Large intestine (tissue), 3 donors: Measurements from ENCODE around the gene SP7. TPM values are rescaled to one million over a fixed set of nuclear protein-coding genes. Genes with fewer than 3 reads are reported as not detected.
A peak's percentile ranks its signal among the peaks of the same experiment; 100 is the strongest.
"Not testable (repeated sequence)": the region's sequence is repeated elsewhere in the genome, so short reads cannot be mapped to it uniquely, and the experiment has no call there.

Experiments used
- DNase-seq, 2 donors: peaks; one replicate each; pipeline versions ENCODE4 v3.0.0 to v3.0.0-alpha.2; 2013
- H3K27ac ChIP-seq: one replicate; pipeline ENCODE4 v1.5.1; 2013; ENCODE audit warnings: low read length
- H3K27me3 ChIP-seq: 2 replicates; pipeline ENCODE4 v1.6.1; 2013; ENCODE audit warnings: low read length; ENCODE audit not compliant: control insufficient read depth, insufficient read depth
- H3K36me3 ChIP-seq: 2 replicates; pipeline ENCODE4 v1.6.1; 2013; ENCODE audit warnings: low read length; ENCODE audit not compliant: control insufficient read depth, insufficient read depth
- H3K4me1 ChIP-seq: one replicate; pipeline ENCODE4 v1.6.1; 2013; ENCODE audit warnings: low read length; ENCODE audit not compliant: control insufficient read depth, insufficient read depth
- H3K4me3 ChIP-seq: one replicate; pipeline ENCODE4 v1.5.1; 2013; ENCODE audit warnings: low read length
- H3K9me3 ChIP-seq: one replicate; pipeline ENCODE4 v1.6.1; 2013; ENCODE audit warnings: mild to moderate bottlenecking, low read depth, low read length, moderate library complexity; ENCODE audit not compliant: control insufficient read depth
- WGBS: methylation state at CpG from one replicate; pipeline ENCODE4 v1.1.5; 2013; ENCODE audit warnings: low lambda C conversion rate; ENCODE audit not compliant: insufficient coverage; 5-methylcytosine and 5-hydroxymethylcytosine counted together
- polyA plus RNA-seq: library from polyadenylated mRNA; unstranded; fragments of 120-200 nt; gene quantifications from one replicate; pipeline ENCODE4 v1.2.1, GENCODE V29; 2013

SP7 gene
- polyA plus RNA-seq, 1 donor = 0.01 TPM

GRCh38 chr12:53376747-53377146 is 40.6 kb upstream of the SP7 start:
- no peaks in the 10 kb centered on the region for H3K27me3 ChIP-seq
- H3K4me1 ChIP-seq = peaks cover 28% of the 10 kb centered on the region
- H3K27ac ChIP-seq = no peak overlapping the region
- no peak for DNase-seq
- H3K36me3 ChIP-seq = no peaks in the 10 kb centered on the region
- WGBS = no CpG with 5 or more reads among the region's 2 CpGs
- no peaks in the 10 kb centered on the region for H3K9me3 ChIP-seq
- H3K4me3 ChIP-seq = no peak overlapping the region

DNA sequence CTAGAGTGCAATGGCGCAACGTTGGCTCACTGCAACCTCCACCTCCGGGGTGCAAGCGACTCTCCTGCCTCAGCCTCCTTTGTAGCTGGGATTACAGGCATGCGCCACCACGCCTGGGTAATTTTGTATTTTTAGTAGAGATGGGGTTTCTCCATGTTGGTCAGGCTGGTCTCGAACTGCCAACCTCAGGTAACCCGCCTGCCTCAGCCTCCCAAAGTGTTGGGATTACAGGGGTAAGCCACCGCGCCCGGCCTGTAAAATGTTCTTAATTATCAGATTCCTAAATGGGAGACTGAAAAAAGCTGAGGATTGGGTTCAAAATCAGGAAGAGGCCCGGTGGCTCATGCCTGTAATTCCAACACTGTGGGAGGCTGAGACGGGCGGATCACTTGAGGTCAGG is 38.1 kb upstream of the SP7 start:
- H3K27ac ChIP-seq = peak overlapping the region; percentile 84
- WGBS = no CpG with 5 or more reads among the region's 14 CpGs
- H3K27me3 ChIP-seq, H3K4me3 ChIP-seq, H3K9me3 ChIP-seq, H3K36me3 ChIP-seq, DNase-seq: not testable (repeated sequence)
- peaks cover 32% of the 10 kb centered on the region for H3K4me1 ChIP-seq

DNA sequence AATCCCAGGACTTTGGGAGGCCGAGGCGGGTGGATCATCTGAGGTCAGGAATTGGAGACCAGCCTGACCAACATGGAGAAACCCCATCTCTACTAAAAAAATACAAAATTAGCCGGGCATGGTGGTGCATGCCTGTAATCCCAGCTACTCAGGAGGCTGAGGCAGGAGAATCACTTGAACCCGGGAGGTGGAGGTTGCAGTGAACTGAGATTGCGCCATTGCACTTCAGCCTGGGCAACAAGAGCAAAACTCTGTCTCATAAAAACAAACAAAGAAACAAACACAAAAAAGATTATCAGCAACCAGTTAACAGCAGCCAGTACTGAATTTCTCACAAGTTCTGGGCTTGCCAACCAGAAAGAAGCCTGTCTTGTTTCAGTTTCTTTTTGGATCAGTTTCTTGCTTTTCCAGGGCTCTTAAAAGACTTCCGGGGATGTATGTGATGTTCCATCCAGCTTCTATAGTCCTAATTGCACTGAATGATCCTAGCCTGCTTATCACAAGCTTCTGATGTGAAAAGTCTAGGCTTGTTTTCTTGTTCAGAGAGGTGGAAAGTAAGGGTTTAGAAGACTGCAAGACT is 37.5 kb upstream of the SP7 start:
- H3K27me3 ChIP-seq, H3K4me3 ChIP-seq, H3K36me3 ChIP-seq, H3K9me3 ChIP-seq: not testable (repeated sequence)
- Histone ChIP-seq H3K27ac (peak overlapping the region; percentile 84), H3K4me1 (peaks cover 28% of the 10 kb centered on the region)
- DNase-seq = peak in 1 of 2 donors; percentile 70
- no CpG with 5 or more reads among the region's 6 CpGs for WGBS

DNA sequence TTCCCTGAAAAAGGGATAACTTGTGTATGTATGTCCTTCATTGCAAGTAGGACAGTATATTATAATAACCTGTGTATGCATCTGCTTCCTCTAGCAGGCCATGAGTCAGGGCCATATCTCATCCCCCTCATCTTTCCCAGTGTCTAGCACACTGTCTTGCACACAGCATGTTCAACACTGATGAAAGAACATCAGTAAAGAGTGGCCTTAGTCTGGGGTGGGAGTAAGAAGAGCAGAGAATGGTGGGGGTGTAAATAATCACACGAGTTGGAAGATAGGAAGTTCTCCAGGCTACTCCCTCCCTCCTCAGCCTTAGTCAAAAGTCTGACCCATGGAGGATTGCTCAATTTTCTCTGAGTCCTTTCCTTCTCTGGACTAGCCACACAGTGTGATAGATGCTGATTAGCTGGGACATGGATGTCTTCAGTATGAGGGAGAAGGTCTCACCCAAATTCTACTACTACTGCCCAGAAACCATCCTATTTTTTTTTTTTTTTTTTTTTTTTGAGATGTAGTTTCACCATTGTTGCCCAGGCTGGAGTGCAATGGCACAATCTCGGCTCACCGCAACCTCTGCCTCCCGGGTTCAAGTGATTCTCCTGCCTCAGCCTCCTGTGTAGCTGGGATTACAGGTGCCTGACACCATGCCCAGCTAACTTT is 29.2 kb upstream of the SP7 start:
- Histone ChIP-seq H3K4me1 (peaks cover 3% of the 10 kb centered on the region), H3K27me3 (no peaks in the 10 kb centered on the region), H3K4me3 (no peak overlapping the region), H3K36me3 (no peaks in the 10 kb centered on the region), H3K9me3 (no peaks in the 10 kb centered on the region), H3K27ac (no peak overlapping the region)
- no peak for DNase-seq
- no CpG with 5 or more reads among the region's 4 CpGs for WGBS

DNA sequence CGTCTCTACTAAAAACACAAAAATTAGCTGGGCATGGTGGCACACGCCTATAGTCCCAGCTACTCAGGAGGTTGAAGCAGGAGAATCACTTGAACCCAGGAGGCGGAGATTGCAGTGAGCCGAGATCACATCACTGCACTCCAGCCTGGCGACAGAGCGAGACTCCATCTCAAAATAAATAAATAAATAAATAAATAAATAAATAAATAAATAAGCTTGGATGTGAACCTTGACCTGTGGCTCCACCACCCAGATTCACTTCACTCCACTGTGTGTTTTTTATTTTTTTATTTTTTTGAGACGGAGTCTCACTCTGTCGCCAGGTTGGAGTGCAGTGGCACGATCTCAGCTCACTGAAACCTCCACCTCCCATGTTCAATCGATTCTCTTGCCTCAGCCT is 25.5 kb upstream of the SP7 start:
- not testable (repeated sequence) for H3K27me3 ChIP-seq, H3K4me3 ChIP-seq, DNase-seq, H3K4me1 ChIP-seq, H3K27ac ChIP-seq, H3K9me3 ChIP-seq, H3K36me3 ChIP-seq
- no CpG with 5 or more reads among the region's 10 CpGs for WGBS

DNA sequence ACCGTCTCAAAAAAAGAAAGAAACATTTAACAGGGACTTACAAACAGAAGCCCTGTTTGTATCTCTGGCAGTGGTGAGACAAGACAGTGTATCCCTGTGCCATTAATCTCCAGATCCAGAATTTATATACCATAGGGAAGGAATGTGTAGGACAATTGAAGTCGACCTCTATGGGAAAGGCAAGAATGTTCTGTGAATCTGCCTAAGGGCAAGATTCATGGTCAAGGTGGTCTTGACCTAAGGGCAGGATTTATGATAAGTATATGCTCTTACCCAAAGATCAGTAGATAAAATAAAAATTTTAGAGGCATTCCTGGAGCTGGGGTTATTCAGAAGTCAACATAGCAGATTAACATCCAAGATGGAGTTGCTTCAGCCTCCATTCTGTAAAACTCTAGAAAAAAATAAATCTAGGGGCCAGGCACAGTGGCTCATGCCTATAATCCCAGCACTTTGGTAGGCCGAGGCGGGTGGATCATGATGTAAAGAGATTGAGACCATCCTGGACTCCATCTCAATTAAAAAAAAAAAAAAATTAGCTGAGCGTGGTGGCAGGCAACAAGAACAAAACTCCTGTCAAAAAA is 22.8 kb upstream of the SP7 start:
- H3K36me3 ChIP-seq = no peaks in the 10 kb centered on the region
- no peak overlapping the region for H3K4me3 ChIP-seq
- DNase-seq = no peak
- H3K9me3 ChIP-seq = no peaks in the 10 kb centered on the region
- no peaks in the 10 kb centered on the region for H3K27me3 ChIP-seq
- WGBS = no CpG with 5 or more reads among the region's 5 CpGs
- H3K4me1 ChIP-seq = no peaks in the 10 kb centered on the region
- H3K27ac ChIP-seq = no peak overlapping the region

DNA sequence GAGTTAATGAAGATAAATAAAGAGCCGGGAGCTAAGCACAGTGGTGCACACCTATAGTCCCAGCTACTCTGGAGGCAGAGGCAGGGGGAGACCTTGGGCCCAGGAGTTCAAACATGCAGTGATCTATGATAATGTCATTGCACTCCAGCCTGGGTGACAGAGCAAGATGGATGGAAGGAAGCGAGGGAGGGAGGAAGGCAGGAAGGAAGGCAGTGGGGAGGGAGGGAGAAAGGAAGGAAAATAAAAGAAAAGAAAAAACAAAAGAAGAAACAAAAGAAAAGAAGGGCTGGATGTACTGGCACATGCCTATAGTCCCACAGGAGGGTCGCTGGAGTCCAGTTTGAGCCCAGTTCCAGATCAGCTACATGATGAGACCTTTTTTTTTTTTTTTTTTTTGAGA is 19.0 kb upstream of the SP7 start:
- 72% methylated on average over 2 of the region's 3 CpGs for WGBS
- no peak for DNase-seq

DNA sequence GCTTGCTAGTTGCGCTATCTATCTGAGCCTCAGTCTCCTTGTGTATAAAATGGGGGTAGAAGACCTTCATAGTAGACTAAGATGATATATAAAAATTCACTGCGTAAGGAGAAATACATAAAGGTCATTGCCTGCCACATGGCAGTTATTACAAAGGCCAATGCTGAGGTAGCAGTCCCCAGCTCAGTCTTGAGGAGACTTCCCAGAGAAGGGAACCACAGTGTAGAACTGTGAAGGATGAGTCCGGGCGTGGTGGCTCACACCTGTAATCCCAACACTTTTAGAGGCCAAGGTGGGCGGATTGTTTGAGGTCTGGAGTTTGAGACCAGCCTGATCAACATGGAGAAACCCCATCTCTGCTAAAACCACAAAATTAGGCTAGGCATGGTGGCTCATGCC is 17.1 kb upstream of the SP7 start:
- peaks cover 3% of the 10 kb centered on the region for H3K4me1 ChIP-seq
- WGBS = no CpG with 5 or more reads among the region's 5 CpGs
- H3K27ac ChIP-seq = peak overlapping the region; percentile 20
- H3K4me3 ChIP-seq = no peak overlapping the region
- H3K36me3 ChIP-seq = no peaks in the 10 kb centered on the region
- H3K9me3 ChIP-seq = no peaks in the 10 kb centered on the region
- DNase-seq = no peak
- no peaks in the 10 kb centered on the region for H3K27me3 ChIP-seq

More for the DNA sequence above, 19.0 kb upstream of the SP7 start:
- H3K4me3 ChIP-seq = no peak overlapping the region
- no peaks in the 10 kb centered on the region for H3K9me3 ChIP-seq
- H3K36me3 ChIP-seq = no peaks in the 10 kb centered on the region
- H3K27me3 ChIP-seq = no peaks in the 10 kb centered on the region
- peaks cover 3% of the 10 kb centered on the region for H3K4me1 ChIP-seq
- no peak overlapping the region for H3K27ac ChIP-seq

DNA sequence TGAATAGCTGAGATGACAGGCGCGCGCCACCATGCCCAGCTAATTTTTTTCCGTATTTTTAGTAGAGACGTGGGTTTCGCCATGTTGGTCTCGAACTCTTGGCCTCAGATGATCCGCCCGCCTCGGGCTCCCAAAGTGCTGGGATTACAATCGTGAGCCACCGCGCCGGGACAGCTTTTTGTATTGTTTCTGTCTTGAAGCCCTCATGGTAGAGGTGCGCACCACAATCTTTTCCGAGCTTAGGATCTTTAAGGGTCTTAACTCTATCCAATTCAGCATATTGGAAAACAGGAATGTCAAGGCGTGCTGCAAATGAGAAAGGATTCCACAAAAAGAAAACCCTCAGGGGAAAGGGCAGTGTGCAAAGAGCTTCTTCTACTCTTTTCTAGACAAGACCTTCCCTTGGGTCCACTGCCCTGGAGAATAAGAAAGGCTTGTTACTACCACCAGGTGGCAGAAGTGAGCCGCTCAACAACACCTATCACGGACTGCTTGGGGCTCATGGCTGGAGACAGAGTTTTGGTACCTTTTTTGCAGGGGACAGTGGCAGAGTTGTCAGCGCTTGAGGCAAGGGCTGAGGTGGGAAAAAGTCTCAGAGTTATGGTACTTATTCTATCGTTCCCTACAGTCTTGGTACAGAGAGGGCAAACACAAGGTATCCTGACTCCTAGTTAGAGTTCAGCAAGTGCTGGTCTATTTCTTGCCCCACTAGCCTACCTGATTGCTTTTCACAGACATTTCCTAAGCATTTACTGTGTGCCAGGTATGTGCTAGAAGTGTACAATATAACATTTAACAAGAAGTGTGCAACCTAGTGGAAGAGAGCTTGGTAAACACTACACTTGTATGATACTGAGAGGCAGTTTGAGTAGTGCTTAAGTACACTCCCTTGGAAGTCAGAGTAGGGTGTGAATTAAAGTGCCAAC is 16.4 kb upstream of the SP7 start:
- DNase-seq = peak; percentile 82 to 84
- no peaks in the 10 kb centered on the region for H3K36me3 ChIP-seq
- WGBS = no CpG with 5 or more reads among the region's 21 CpGs
- H3K4me1 ChIP-seq = peaks cover 3% of the 10 kb centered on the region
- no peaks in the 10 kb centered on the region for H3K9me3 ChIP-seq
- H3K4me3 ChIP-seq = no peak overlapping the region
- peak overlapping the region; percentile 20 for H3K27ac ChIP-seq
- H3K27me3 ChIP-seq = no peaks in the 10 kb centered on the region

DNA sequence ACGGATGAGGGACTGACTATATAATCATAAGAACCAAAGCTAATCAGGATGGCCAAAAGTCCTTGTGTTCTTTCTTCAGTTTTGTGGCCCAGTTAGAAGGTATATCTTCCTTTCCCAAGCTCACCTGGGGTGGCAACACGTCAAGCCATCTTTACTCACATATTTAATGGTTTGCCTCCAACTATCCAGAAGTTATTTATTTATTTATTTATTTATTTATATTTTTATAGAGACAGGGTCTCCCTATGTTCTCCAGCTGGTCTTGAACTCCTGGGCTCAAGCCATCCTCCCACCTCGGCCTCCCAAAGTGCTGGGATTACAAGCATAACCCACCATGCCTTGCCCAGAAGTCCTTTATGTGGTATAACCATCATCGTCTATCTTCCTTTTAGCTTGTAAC is 11.8 kb upstream of the SP7 start:
- Histone ChIP-seq H3K9me3 (no peaks in the 10 kb centered on the region), H3K4me1 (peaks cover 10% of the 10 kb centered on the region), H3K36me3 (no peaks in the 10 kb centered on the region), H3K27me3 (peaks cover 2% of the 10 kb centered on the region), H3K4me3 (no peak overlapping the region), H3K27ac (no peak overlapping the region)
- DNase-seq = no peak
- no CpG with 5 or more reads among the region's 4 CpGs for WGBS
